Activated CD4-positive, alpha-beta T cell treated with anti-CD3 and anti-CD28 coated beads for 4 hours (primary cell): ENCODE data around the gene APOL1.
"Not testable (repeated sequence)": the region's sequence is repeated elsewhere in the genome, so short reads cannot be mapped to it uniquely, and the experiment has no call there.

Source experiments
- DNase-seq, 2 donors: peaks; one replicate each; pipeline ENCODE4 v3.0.0-alpha.2; 2020

The APOL1 gene, protein sequence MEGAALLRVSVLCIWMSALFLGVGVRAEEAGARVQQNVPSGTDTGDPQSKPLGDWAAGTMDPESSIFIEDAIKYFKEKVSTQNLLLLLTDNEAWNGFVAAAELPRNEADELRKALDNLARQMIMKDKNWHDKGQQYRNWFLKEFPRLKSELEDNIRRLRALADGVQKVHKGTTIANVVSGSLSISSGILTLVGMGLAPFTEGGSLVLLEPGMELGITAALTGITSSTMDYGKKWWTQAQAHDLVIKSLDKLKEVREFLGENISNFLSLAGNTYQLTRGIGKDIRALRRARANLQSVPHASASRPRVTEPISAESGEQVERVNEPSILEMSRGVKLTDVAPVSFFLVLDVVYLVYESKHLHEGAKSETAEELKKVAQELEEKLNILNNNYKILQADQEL

DNA sequence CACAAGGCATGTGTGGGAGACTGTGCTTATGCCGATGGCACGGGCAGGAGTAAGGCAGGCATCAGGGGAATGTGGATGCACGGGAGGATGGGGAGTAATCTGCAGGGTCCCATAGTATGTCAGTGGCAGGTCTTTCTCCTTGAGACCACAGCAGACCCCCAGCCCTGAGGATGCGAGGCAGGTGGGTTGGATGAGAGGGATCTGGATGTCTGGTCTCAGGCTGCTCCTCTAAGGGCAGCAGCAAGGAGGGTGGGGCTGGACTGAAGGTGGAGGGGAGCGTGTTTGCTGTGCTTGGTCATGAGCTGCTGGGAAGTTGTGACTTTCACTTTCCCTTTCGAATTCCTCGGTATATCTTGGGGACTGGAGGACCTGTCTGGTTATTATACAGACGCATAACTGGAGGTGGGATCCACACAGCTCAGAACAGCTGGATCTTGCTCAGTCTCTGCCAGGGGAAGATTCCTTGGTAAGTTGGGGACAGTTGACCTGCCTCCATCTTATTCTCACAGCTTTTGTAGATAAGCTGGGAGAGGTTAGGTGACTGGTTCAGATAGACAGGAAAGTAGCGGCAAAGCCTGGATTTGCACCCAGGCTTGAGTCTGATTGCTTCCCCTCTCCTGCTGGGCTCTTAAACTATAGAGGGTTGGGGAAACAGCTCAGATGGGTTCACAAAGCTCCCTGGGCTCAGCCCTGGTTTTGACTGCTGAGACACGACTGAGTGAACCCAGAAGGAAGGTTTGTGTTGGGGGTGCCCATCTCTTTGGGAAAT is at the start of gene APOL1:
Gene APOL1, plus strand, starts transcription at position 380 of the 769 bp plus-strand sequence. CDS start 1,823 bp downstream, outside the sequence.
- DNase-seq, result peak; percentile 55 to 58

DNA sequence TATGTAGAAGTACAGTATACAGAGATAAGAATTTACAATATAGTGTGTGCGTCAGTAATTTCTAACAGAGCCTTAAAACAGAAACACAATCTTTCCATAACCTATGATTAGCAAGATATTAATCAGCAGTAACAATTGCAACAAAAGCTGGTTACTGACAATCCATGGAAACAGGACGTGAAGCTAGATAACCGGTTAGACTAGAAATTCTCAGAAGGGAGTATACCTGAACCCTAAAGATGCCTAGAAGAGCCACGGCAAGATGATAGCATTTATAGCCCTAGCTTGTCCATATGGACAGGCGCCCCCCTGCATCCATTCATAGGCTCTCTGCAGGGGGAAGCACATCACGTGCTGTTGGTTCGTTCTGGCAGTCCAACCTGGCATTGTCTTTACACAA is 49.5 kb upstream of the APOL1 start:
- DNase-seq, result not testable (repeated sequence)

DNA sequence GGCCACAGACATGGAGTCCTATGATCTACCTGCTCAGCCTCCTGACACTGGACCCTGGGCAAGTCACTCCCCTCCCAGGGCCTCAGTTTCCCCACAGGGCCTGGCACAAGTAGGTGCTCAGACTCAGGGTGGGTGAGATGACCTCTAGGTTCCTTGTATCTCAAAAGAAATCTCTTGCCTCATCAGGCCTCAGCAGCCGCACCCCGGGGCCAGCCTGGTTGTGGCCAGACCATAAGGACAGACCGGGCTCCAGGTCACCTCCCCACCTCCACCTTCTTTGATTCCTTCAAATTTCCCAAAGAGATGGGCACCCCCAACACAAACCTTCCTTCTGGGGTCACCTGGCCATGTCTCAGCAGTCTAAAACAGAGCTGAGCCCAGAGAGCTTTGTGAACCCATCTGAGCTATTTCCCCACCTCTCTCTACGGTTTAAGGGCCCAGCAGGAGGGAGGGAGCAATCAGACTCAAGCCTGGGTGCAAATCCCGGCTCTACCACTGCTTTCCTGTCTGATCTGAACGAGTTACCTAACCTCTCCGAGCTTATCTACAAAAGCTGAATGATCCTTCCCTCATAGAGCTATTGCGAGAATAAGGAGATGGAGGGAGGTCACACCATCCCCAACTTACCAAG is 48.8 kb upstream of the APOL1 start:
- no peak for DNase-seq

DNA sequence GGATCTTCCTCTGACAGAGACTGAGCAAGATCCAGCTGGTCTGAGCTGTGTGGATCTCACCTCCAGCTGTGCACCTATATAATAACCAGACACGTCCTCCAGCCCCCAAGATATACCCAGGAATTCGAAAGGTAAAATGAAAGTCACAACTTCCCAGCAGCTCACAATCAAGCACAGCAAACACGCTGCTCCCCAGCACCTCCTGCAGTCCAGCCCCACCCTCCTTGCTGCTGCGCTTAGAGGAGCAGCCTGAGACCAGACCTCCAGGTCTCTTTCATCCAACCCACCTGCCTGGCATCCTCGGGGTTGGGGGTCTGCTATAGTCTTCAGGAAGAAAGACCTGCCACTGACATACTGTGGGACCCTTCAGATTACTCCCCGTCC is 48.3 kb upstream of the APOL1 start:
- no peak for DNase-seq

DNA sequence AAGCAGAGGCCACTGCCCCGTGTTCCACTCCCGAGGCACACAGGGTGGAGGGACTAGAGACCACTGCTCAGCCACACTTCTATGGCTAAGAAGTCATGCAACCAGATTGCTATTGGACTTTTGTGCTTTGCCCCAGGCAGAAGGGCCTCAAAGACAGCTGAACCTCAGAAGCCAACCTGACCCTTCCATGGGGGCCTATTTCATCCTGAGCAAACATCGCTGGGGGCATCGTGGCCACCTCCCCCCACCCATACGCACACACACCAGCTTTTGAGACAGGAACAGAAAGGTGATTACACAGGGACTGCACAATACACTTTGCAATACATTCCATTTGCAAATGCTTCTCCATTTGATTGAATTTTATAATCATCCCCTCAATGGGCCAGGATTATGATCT is 47.4 kb upstream of the APOL1 start:
- not testable (repeated sequence) for DNase-seq

DNA sequence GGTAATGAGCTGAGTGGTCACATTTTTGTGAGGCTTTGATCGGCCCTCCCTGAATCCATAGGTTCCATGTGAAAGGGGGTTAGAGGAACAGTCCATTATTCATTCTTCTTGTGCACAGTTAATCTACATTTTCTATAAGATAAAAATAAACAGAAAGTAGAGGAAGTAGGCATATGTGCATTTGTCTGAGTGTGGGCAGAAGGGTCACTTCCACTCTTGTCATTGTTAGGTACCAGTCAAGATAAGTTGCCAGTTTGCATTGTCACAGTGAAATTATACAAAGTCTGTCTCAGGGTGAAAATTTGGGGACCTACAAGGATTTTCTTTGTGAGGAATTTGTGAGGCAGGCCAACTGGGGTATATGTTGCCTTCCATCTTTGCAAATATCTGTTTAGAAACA is 46.7 kb upstream of the APOL1 start:
- no peak for DNase-seq

DNA sequence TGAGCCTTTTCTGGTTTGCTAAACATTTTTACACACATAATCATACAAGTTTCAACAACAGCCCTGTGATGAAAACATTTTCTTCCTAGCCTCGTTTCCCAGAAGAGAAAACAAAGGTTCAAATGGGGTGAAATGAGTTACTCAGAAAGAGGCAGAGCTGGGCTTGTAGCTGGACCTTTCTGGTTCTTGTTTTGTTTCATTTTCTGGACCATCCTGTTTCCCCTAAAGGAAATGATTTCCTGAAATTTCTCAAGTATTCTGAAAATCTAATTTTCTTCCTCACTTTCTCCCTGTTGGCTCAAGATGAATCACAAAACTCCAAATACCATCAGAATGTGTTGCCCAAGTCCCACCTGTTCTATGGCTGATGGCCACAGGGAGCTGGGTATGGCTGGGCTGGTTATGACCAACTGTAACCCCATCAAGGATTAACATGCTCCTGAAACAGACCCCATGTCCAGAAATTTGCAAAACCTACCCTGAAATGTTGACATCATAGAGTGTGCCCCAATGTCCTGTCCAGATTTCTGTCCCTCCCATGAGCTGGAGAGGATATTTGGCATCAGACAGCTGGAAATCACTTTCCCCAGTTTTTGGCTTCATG is 44.7 kb upstream of the APOL1 start:
- DNase-seq, result no peak

DNA sequence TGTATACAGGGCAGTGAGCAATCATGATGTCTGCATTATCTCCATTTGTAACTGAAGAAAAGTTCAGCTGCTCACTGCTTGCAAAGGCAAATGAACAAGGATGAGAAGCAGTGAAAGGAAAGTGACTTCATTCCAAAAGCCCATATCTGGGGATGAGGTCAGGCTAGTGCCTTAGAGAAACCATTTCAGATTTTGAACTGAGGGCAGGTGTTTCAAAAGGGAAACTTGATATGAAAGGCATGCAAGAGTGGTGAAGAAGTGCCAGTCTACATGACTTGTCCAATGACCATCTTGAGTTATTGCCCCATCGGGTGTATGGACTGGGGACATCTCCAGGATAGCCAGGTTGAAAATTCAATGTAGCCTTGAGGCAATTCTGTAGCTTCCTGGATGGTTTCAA is 44.0 kb upstream of the APOL1 start:
- no peak for DNase-seq

DNA sequence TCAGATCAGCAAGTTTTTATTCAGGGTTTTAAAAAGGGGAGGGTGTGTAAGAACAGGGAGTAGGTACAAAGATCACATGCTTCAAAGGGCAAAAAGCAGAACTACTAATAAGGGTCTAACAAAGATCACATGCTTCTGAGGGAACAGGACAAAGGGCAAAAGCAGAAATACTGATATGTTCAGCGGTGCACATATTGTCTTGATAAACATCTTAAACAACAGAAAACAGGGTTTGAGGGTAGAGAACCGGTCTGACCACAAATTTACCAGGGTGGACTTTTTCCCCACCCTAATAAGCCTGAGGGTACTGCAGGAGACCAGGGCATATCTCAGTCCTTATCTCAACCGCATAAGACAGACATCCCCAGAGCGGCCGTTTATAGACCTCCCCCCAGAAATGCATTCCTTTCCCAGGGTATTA is 43.4 kb upstream of the APOL1 start:
- DNase-seq, result not testable (repeated sequence)

DNA sequence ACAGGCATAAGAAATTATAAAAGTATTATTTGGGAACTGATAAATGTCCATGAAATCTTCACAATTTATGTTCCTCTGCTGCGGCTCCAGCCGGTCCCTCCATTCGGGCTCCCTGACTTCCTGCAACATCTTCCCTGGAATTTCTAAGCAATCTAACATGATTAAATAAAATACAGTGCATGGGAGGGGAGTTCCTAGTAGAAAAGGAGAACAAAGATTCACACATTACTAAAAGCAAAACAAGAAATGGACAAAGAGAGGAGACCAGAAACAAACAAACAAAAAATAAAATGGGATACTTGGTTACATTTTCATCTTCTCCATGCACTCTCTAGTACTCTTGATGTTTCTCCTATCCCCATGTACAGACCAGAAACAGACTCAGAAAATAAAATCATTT is 42.7 kb upstream of the APOL1 start:
- DNase-seq, result no peak

DNA sequence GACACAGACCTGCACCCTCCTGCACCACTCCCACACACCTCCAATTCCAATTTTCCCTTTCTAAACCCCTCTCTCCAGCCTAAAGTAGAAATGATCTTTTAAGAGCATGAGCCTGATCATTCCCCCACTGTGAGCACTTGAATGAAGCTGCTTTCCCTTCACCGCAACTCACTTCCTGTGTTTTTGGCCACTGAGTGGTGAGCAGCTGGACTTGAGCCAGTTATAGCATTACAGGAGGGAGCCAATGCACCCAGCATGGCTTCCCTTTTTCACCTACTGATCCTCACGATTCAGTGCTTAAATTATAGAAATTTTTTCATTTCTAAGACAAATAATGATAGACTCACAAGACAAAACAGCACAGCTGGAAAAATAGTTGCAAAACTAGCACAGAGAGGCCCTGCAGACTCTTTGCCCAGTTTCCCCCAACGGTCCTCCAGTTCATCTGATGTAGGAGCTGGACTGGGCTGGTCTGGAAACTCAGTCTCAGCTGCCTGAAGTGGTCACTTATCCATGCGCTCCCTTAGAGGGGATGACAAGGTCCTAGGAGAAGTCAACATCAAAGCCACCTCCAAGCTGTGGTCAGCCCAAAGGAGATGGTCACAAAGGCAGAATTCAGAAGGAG is 41.6 kb upstream of the APOL1 start:
- DNase-seq, result no peak

DNA sequence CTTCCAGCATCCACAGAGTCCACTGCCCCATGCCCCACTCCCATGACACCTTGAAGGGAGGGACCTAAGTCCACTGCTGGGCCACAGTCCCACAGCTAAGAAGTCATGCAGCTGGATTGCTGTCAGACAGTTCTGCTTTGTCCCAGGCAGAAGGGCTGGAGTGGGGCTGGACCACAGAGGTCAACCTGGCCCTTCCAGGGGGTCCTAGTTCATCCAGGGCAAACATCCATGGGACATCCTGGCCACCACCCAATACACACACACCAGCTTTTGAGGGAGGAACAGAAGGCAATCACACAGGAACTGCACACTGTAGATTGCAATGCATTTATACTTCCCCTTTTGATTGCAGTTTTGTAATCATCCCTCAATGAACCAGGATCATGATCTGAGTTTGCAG is 40.0 kb upstream of the APOL1 start:
- DNase-seq, result no peak

DNA sequence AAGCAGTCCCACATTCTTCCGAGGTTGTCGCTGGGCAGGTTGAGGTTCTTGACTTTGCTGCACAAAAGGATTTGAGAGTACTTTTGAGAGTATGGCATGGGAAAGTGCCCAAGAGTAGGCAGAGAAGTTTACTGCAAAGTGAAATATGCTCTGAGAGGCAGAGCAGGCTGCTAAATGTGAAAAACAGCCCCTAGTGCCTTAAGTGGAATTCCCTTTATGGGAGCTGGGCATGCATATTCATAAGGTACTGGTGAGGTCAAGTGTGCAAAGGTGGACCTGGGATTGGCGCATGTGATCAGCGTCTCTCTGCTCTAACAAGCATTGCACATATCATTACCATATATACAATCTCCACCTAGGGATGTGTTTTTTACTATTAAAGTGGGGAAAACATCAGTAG is 39.3 kb upstream of the APOL1 start:
- DNase-seq, result no peak

DNA sequence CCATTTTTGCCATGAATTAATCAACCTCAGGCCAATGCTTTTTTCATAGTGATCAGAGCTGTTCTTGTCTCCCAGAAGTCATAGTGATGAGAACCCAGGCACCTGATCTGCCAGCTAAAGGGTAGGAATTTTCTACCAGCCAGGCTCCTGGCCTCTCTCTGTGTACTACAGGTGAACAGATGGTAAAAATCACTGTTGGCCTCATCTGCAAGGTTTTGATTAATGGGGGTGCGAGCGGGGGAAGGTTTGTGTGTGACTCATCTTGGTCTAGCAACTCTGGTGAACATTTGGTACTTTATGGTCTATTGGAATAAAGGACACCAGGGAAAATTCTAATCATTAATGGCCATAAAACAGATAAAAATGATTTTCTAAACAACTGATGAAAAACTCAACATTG is 37.0 kb upstream of the APOL1 start:
- DNase-seq, result no peak

DNA sequence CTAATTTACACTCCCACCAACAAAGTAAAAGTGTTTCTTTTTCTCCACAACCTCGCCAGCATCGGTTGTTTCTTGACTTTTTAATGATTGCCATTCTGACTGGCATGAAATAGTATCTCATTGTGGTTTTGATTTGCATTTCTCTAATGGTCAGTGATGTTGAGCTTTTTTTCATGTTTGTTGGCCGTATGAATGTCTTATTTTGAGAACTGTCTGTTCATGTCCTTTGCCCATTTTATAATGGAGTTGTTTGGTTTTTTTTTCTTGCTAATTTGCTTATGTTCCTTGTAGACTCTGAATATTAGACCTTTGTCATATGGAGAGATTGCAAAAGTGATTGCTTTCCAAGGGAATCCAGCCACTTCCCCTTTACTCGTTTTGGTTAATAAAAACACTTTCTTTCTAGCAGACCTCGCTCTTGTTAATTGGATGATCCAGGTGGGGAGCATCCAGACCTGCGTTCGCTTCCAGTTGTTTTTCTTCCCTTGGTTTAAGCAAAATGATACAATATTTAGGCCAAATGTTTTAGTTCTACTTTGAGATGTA is 34.2 kb upstream of the APOL1 start:
- no peak for DNase-seq

DNA sequence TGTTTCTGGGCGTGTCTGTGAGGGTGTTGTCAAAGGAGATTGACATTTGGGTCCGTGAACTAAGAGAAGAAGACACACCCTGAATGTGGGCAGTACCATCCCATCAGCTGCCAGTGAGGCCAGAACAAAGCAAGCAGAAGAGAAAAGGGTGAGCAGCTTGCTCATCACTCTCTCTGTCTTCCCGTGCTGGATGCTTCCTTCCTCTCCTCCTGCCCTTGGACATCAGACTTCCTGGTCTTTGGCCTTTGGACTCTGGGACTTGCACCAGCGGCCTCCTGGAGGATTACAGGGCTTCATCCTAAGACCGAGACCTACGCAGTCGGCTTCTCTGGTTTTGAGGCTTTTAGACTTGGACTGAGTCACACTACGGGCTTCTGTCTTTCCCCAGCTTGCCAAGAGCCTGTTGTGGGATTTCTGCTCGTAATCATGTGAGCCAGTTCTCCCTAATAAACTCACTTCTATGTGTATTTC is 32.4 kb upstream of the APOL1 start:
- DNase-seq, result no peak

DNA sequence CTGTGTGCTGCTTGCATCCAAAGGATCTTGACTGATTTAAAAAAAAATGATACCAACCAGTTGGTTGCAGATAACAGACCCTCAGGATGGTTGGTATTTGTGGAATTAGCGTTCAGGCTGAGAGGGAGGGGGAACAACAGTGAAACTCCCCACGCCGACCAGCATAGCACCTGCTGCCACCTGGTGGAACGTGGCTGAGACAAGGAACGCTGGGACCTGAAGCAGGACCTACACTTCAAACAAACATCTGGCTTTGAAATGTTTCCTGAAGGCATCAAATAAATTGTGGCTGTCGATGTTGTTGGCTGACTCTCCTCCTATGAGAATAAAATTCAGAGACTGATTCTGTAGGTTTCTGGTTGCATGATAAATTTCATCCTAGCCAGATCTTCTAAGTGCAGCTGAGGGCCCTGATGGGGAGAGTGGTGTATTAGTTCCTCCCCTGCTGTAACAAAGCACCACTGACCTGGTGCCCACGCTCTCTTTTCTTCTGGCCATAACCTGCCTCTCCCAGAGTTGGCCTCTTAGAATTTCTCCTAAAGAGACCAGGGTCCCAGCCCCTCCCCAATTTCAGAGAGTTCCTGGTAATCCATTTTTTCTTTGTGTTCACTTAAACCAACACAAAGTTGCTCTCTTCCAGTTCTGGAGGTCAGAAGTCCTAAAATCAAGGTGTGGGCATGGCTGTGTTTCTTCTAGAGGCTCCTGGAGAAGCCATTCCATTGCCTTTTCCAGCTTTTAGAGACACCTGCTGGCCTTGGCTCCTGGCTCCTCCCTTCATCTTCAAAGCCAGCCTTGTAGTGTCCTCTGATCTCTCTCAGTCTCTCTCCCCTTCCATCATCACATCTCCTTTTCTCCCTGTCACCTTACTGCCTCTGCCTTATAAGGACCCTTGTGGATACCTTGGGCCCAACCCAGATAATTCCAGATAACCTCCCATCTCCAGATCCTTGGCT is 30.9 kb upstream of the APOL1 start:
- DNase-seq, result peak; percentile 39 to 61

DNA sequence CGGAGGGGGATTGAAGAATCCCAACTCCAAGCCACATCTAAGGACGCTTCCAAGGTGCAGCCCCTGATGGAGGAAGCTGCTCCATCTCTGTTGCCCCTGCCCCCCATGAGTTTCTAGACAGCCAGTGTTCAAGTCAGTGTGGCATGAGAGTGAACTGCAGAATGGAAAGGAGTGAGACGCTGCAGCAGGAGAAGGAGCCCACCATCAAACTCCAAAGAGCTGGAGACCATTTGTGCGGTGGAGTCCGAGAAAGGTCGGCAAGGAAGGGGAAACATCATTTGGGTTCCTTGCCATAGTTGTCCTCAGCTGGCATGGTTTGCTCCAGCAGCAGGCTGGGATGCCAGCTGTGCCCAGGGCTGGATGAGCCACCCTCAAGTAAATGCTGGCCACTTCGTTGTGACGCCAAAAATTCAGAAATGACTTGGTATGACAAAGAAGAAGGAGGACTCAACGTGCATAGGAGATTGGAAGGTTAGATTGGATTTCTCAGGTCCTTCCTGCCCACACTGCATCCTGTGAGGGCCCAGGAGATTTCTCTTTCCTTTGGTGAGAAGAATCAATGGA is 30.0 kb upstream of the APOL1 start:
- DNase-seq, result no peak

DNA sequence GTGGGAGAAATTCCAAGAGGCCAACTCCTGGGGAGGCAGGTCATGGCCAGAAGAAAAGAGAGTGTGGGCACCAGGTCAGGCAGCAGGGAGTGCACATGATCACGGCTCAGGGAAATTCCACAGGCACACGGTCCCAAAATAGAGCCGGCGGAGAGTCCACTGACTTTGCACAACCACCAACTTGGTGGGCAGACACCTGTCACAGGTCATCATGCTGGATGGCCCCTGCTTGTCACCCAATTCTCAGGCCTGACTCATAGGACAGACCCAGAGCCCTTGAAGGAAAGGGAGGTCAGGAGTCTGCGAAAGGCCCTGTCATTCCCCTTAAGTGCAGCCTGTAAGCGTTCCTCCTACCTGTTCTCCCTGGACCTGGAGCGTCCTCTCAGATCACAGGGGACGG is 29.4 kb upstream of the APOL1 start:
- no peak for DNase-seq

DNA sequence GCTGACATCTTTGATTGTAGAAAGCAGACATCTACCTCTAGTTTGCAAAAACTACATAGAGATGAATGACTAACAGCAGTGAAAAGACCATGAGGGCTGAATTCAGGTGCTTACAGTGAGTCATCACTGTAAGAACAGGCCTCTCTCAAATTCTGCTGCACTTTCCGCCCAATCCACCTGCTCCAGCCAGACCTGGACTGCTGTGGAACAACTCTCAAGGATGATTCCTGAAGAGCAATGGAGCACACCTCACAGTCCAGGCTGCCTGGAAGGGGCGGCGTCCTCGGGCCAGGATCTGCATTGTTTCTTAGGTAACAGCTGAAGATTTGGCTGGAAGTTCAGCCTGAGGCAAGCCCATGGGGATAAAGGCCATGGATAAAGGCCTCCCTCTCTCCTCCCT is 28.7 kb upstream of the APOL1 start:
- no peak for DNase-seq

DNA sequence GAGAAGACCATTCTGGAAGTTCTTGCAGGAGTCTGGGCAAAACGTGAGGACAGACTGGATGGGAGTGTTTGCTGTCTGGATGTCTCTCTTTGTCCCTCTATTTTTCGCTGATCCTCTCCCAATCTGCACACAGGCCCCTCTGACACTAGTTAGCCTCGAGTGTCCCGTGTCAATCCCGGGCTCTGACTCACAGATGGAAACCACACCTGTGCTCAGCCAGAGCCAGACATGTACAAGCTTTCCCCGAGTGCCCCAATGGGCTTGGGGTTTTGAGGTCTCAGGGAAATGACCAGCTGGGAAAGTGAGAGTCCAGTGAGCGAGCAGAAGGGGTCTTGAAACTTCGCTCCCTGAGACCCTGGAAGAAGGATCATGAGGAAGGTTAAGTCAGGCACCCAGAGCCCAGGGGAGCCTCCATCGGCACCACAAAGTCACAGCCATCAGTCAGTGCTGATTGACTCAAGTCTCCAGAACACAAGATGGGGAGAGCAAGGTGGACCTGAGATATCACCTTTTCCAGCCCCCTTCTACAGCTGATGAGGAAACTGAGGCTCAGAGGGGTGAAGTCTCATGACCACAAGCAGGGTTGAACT is 27.5 kb upstream of the APOL1 start:
- DNase-seq, result no peak
